DND-41 (cell line): ENCODE data around the gene CGB3.

ENCODE experiments used
- CTCF ChIP-seq: IDR thresholded peaks from 2 replicates; pipeline ENCODE4 v1.5.1; 2012; ENCODE audit warnings: borderline replicate concordance, low read length, moderate library complexity, mild to moderate bottlenecking; ENCODE audit not compliant: poor library complexity, severe bottlenecking; ENCODE audit errors: extremely low read depth
- EZH2 ChIP-seq: IDR thresholded peaks from 3 replicates; pipeline ENCODE4 v1.6.1; 2012; ENCODE audit warnings: borderline replicate concordance, low read depth, mild to moderate bottlenecking, moderate library complexity, low read length, inconsistent platforms; ENCODE audit not compliant: severe bottlenecking

- TF ChIP-seq EZH2 (no peak), CTCF (no peak)
These were observed 37.9 kb downstream of the CGB3 start for GRCh38 chr19:48986211-48986610.
